Ecto neural progenitor cell (in vitro differentiated cells): ENCODE results near the gene TRPT1.

Experiments
- DNase-seq: peaks from one replicate; pipeline ENCODE4 v3.0.0-alpha.2; 2018; ENCODE audit warnings: low spot score

TRPT1 gene

DNA sequence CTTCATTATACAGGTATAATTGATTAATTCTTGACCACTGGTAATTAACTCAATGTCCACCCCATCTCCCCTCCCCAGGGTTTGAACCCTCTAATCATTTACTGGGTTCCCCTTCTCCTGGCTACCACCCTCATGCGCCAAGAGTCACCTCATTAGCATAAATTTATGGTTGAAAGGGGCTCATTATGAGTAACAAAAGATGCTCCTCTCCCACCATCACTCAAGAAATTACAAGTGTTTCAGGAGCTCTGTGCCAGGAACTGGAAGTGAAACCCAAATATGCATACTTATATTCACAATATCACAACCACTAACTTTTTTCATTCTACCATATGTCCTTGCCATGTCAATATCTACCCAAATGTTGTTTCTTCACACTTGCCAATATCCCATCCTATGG, 47.8 kb downstream of the TRPT1 start:
- DNase-seq = no peak

DNA sequence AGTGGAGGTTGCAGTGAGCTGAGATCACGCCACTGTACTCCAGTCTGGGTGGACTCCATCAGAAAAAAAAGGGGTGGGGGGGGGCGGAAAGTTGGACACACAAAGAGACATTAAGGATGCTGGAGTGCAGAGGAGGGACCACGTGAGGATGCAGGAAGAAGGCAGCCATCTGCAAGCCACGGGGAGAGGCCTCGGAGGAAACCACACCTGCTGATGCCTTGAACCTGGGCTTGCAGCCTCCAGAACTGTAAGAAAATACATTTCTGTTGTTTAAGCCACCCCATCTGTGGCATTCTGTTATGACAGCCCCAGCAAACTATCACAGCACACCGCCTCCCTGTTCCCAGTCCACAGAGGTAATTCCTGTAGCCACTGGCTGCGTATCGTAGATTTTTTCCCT, 49.2 kb downstream of the TRPT1 start:
- DNase-seq = no peak
